SHP77 (cell line): Measurements from ENCODE around the gene C2orf66.

Source experiments
- DNase-seq, 2 experiments: peaks; one replicate each; lab custom pipeline; 2025; lab: John Stamatoyannopoulos, UW

The C2orf66 gene

GRCh38 chr2:196809260-196809659, at the start of gene C2orf66:
Gene C2orf66 (minus strand): TSS chr2:196809355. CDS start chr2:196809336, 19 bp downstream.
- no peak for DNase-seq

GRCh38 chr2:196854629-196855028, 45.5 kb upstream of the C2orf66 start:
- DNase-seq = no peak

- no peak for DNase-seq
Observed at GRCh38 chr2:196853301-196854087, 44.3 kb upstream of the C2orf66 start.

GRCh38 chr2:196851088-196851487, 41.9 kb upstream of the C2orf66 start:
- no peak for DNase-seq

- no peak for DNase-seq
Observed at GRCh38 chr2:196849895-196850294, 40.7 kb upstream of the C2orf66 start.

GRCh38 chr2:196846295-196846694, 37.1 kb upstream of the C2orf66 start:
- no peak for DNase-seq

- DNase-seq = no peak
Observed at GRCh38 chr2:196845371-196845770, 36.2 kb upstream of the C2orf66 start.

- no peak for DNase-seq
Observed at GRCh38 chr2:196840171-196840570, 31.0 kb upstream of the C2orf66 start.

GRCh38 chr2:196839574-196839973, 30.4 kb upstream of the C2orf66 start:
- no peak for DNase-seq

GRCh38 chr2:196836440-196836839, 27.3 kb upstream of the C2orf66 start:
- DNase-seq = no peak

- DNase-seq = no peak
Observed at GRCh38 chr2:196830701-196831100, 21.5 kb upstream of the C2orf66 start.

- DNase-seq = no peak
Observed at GRCh38 chr2:196827356-196827755, 18.2 kb upstream of the C2orf66 start.

- DNase-seq = no peak
Observed at GRCh38 chr2:196823750-196824522, 14.8 kb upstream of the C2orf66 start.

GRCh38 chr2:196821195-196821594, 12.0 kb upstream of the C2orf66 start:
- DNase-seq = no peak

GRCh38 chr2:196808083-196808665, 981 bp downstream of the C2orf66 start:
- DNase-seq = no peak

- no peak for DNase-seq
Observed at GRCh38 chr2:196804381-196804780, 4.8 kb downstream of the C2orf66 start.

- no peak for DNase-seq
Observed at GRCh38 chr2:196802401-196802800, 6.8 kb downstream of the C2orf66 start.

- DNase-seq = no peak
Observed at GRCh38 chr2:196801674-196802261, 7.4 kb downstream of the C2orf66 start.

GRCh38 chr2:196798980-196799379, 10.2 kb downstream of the C2orf66 start:
- DNase-seq = no peak

GRCh38 chr2:196792865-196793264, 16.3 kb downstream of the C2orf66 start:
- DNase-seq = no peak

GRCh38 chr2:196783431-196784094, 25.6 kb downstream of the C2orf66 start:
- no peak for DNase-seq

GRCh38 chr2:196767101-196767500, 42.1 kb downstream of the C2orf66 start:
- no peak for DNase-seq
